ACC112 (cell line): ENCODE data around the gene METTL26.
"Not testable (repeated sequence)": the region's sequence is repeated elsewhere in the genome, so short reads cannot be mapped to it uniquely, and the experiment has no call there.

ENCODE experiments used
- H2AFZ ChIP-seq: fragments of 200-600 bp; sonication (generic); one replicate; pipeline ENCODE4 v1.6.0; 2017; ENCODE audit warnings: antibody characterized with exemption, low read length; ENCODE audit not compliant: unreplicated experiment
- H3K27ac ChIP-seq: fragments of 200-600 bp; sonication (generic); 2 replicates; pipeline ENCODE4 v1.5.1; 2014; ENCODE audit warnings: low read depth, mild to moderate bottlenecking, antibody characterized with exemption, low read length, moderate library complexity
- H3K27me3 ChIP-seq: fragments of 200-600 bp; sonication (generic); 2 replicates; pipeline ENCODE4 v1.6.1; 2014; ENCODE audit warnings: mild to moderate bottlenecking, antibody characterized with exemption, low read length, moderate library complexity, mixed read lengths; ENCODE audit not compliant: insufficient read depth
- H3K36me3 ChIP-seq: fragments of 200-600 bp; sonication (generic); 2 replicates; pipeline ENCODE4 v1.6.1; 2016; ENCODE audit warnings: mild to moderate bottlenecking, antibody characterized with exemption, low read length, moderate library complexity, mixed read lengths; ENCODE audit not compliant: insufficient read depth
- H3K4me1 ChIP-seq: fragments of 200-600 bp; sonication (generic); one replicate; pipeline ENCODE4 v1.6.1; 2016; ENCODE audit warnings: low read length, mixed read lengths; ENCODE audit not compliant: insufficient read depth, unreplicated experiment, control insufficient read depth
- H3K4me3 ChIP-seq: fragments of 200-600 bp; sonication (generic); 2 replicates; pipeline ENCODE4 v1.5.1; 2014; ENCODE audit warnings: mild to moderate bottlenecking, low read depth, low read length
- H3K79me2 ChIP-seq: fragments of 200-600 bp; sonication (generic); one replicate; pipeline ENCODE4 v1.6.0; 2016; ENCODE audit warnings: low read length; ENCODE audit not compliant: control insufficient read depth, unreplicated experiment, insufficient read depth

The METTL26 gene

DNA sequence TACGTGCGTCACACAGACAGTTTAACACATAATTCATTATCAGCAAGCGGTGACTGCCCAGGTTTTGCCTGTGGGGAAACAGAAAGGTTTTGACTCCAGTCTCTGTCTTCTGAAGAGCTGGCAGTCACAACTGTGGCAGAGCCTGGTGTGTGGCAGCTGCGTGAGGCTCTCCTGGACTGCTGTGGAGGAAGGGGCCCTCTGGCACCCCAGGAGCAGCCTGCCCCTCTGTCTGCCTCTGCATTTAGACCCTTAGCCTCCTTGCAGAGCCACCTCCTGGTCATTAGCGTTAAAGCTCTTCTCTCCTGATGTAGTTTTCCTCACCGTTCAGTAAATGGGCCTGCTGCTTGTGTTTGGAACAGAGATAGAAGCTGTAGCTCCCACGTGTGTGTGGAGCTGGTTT is 35.3 kb downstream of the METTL26 start:
- H3K27ac ChIP-seq, result no peak overlapping the region
- no peak overlapping the region for H3K4me3 ChIP-seq
- H2AFZ ChIP-seq, result no peak overlapping the region
- H3K27me3 ChIP-seq, result no peaks in the 10 kb centered on the region
- peaks cover 7% of the 10 kb centered on the region; the same call in 1 of the 2 replicates for H3K36me3 ChIP-seq
- peaks cover 5% of the 10 kb centered on the region for H3K79me2 ChIP-seq
- no peaks in the 10 kb centered on the region for H3K4me1 ChIP-seq

GRCh38 chr16:598823-599739 is 37.0 kb downstream of the METTL26 start:
- Histone ChIP-seq H3K27me3 (no peaks in the 10 kb centered on the region), H3K4me1 (no peaks in the 10 kb centered on the region), H3K4me3 (no peak overlapping the region), H3K27ac (no peak overlapping the region), H3K79me2 (peaks cover 7% of the 10 kb centered on the region), H3K36me3 (peaks cover 7% of the 10 kb centered on the region; the same call in 1 of the 2 replicates), H2AFZ (no peak overlapping the region)

- not testable (repeated sequence) for H3K4me3 ChIP-seq, H3K4me1 ChIP-seq, H3K27me3 ChIP-seq, H3K36me3 ChIP-seq, H3K27ac ChIP-seq, H2AFZ ChIP-seq
- peaks cover 17% of the 10 kb centered on the region for H3K79me2 ChIP-seq
These were observed 38.5 kb downstream of the METTL26 start for GRCh38 chr16:597655-598054.

DNA sequence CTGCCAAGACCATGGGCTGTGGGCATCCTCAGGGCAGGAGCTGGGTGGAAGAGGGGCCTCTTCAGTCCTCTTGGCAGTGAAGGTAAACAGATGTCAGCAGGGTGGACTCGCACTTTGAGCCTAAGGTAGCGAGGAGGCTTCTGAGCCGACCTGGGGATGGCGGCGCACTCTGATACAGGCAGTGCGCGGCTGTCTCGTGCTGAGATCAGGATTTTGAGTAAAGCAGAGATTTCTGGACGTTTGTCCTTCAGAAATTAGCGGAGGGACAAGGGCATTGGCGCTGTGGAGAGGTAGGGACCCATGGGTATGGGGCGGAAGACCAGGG is 39.4 kb downstream of the METTL26 start:
- no peak overlapping the region for H3K27ac ChIP-seq
- H3K4me3 ChIP-seq, result no peak overlapping the region
- peaks cover 7% of the 10 kb centered on the region; the same call in 1 of the 2 replicates for H3K36me3 ChIP-seq
- H3K27me3 ChIP-seq, result no peaks in the 10 kb centered on the region
- no peak overlapping the region for H2AFZ ChIP-seq
- H3K4me1 ChIP-seq, result no peaks in the 10 kb centered on the region
- peaks cover 24% of the 10 kb centered on the region for H3K79me2 ChIP-seq

DNA sequence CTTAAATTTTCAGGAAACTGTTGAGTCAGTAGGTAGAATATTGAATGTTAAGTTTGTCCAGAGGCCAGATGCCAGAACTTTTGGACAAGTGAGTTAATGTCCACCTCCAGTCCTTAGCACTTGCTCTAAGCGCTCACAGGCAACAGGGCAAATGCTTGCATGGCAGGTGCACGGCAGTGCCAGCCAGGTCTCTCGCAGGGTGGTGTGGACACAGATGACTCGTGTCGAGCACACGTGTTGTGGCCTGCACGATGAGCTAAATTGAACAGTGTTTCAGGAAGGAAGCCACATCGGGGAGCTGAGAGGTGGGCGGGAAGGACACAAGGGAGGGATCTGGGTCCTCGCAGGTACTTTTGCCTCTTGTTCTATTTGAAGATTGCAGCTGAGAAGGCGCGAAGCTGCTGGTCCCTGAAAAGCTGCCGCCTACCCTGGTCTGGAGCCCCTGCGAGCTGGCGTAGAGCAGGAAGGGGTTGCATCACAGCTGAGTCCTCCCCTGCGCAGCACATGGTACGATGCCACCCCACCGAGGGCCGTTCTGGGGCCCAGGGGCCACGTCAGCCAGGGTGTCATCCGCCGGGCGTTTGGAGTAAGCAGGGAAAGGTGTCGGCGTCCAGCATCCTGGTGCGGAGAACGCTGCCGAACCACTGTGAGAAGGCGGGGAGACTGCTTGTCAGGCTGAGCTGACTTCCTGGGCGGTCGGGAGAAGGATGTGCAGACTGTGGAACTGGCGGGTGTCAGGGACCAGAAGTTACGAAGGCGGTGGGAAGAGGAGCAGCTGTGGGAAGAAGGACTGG is 40.0 kb downstream of the METTL26 start:
- peaks cover 26% of the 10 kb centered on the region for H3K79me2 ChIP-seq
- H3K27ac ChIP-seq, result no peak overlapping the region
- H3K36me3 ChIP-seq, result peaks cover 7% of the 10 kb centered on the region; the same call in 1 of the 2 replicates
- H3K4me1 ChIP-seq, result peaks cover 2% of the 10 kb centered on the region
- H2AFZ ChIP-seq, result no peak overlapping the region
- no peak overlapping the region for H3K4me3 ChIP-seq
- no peaks in the 10 kb centered on the region for H3K27me3 ChIP-seq

DNA sequence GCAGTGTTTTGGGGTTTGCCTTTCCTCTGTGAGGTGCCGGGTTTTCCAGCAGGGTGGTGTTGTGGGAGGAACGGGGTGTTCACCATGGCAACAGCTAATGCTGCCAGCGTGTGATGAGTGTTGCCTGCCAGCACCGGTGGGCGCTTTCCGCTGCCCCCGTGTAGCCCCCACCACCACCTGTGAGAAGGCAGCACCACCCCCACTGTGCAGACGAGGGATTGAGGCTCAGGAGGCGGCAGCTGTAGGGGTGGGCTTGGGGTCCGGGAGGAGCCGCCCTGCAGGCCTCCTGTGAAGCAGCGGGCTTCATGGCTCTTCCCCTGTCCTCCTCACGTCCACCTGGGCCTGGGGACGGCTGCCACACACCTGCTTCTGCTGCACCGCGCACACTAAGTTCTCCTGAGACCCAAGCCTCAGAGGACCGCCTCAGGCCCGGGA is 41.0 kb downstream of the METTL26 start:
- H3K79me2 ChIP-seq, result peaks cover 34% of the 10 kb centered on the region
- no peak overlapping the region for H3K27ac ChIP-seq
- H3K27me3 ChIP-seq, result no peaks in the 10 kb centered on the region
- peaks cover 8% of the 10 kb centered on the region for H3K4me1 ChIP-seq
- H3K36me3 ChIP-seq, result peaks cover 7% of the 10 kb centered on the region; the same call in 1 of the 2 replicates
- H2AFZ ChIP-seq, result no peak overlapping the region
- H3K4me3 ChIP-seq, result no peak overlapping the region

DNA sequence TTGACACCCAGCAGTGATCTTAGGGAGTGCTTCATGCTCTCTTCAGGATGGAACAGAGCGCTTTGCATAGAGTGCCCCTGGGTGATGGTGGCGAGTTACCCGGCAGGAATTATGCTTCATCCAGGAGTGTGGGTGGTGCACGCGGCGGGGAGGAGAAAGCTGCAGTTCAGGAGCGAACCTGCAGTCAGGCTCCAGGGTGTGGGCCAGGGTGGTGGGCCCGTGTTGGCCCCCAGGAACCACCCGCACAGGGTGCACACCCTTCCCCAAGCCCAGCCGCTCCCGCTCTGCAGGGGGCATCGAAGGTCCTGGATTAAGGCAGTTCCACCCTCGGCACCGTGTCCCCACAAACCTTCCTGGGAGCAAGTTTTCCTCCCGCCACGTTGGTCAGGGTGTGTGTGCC is 42.3 kb downstream of the METTL26 start:
- Histone ChIP-seq H3K27me3 (no peaks in the 10 kb centered on the region), H3K4me3 (no peak overlapping the region), H3K27ac (no peak overlapping the region), H3K79me2 (peaks cover 34% of the 10 kb centered on the region), H3K4me1 (peaks cover 8% of the 10 kb centered on the region), H3K36me3 (0 out of 2 replicates have a peak, but pooled peaks cover 2% of the 10 kb centered on the region), H2AFZ (no peak overlapping the region)

DNA sequence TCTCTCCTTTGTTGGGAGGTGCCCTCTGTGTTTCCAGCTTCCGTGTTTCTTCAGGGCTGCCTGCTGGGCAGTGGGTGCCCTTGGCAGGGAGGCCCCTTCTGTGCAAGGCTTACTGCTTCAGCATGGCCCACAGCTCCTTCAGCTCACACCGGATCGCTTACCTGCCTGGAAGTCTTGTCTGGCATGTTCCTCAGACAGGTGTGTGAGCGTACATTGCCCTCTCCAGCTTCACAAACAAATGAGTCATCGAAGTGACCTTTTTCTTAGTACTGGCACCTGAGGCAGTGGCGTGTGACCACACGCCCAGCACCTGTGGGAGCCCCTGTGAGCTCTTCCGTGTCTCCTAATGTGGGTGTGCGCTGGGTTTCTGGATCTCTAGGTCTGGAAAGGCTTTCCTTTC is 42.7 kb downstream of the METTL26 start:
- H3K27me3 ChIP-seq, result no peaks in the 10 kb centered on the region
- H3K27ac ChIP-seq, result no peak overlapping the region
- peaks cover 35% of the 10 kb centered on the region for H3K79me2 ChIP-seq
- peaks cover 8% of the 10 kb centered on the region for H3K4me1 ChIP-seq
- H2AFZ ChIP-seq, result no peak overlapping the region
- no peak overlapping the region for H3K4me3 ChIP-seq
- 0 out of 2 replicates have a peak, but pooled peaks cover 2% of the 10 kb centered on the region for H3K36me3 ChIP-seq

- Histone ChIP-seq H3K27ac (no peak overlapping the region), H3K27me3 (no peaks in the 10 kb centered on the region), H3K36me3 (0 out of 2 replicates have a peak, but pooled peaks cover 2% of the 10 kb centered on the region), H3K4me3 (no peak overlapping the region), H3K79me2 (peaks cover 42% of the 10 kb centered on the region), H2AFZ (no peak overlapping the region), H3K4me1 (peaks cover 8% of the 10 kb centered on the region)
These were observed 43.4 kb downstream of the METTL26 start for GRCh38 chr16:592518-593306.

DNA sequence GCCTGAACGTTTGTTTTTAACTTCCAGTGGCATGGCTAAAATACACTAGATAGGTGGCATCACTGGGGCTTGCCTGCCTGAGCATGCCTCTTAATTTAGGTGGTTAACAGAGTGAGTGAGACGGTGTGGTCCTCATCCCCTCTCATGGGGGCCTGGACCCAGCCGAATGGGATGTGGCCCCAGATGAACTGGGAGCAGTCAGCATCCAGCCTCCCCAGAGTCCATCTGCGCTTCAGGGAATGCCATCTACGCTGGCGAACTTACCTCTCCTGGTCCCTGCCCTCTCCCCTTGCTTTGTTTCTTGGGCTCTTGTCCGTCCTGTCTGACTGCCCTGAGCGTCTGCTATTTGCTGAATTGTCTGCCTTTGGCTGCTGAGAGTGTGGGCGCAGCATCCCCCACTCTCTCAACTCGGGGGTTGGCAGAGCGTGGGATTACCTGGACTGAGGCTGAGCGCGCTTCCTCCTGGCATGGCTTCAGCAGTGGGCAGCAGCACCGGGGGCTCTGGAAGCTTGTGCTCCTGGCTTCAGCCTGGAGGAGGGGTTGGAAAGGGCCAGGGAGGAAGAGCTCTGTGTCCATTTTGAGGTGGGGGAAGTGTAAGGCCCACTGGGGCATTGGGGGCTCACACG is 44.1 kb downstream of the METTL26 start:
- peaks cover 8% of the 10 kb centered on the region for H3K4me1 ChIP-seq
- H3K79me2 ChIP-seq, result peaks cover 43% of the 10 kb centered on the region
- H2AFZ ChIP-seq, result no peak overlapping the region
- H3K36me3 ChIP-seq, result 0 out of 2 replicates have a peak, but pooled peaks cover 2% of the 10 kb centered on the region
- no peak overlapping the region for H3K4me3 ChIP-seq
- no peaks in the 10 kb centered on the region for H3K27me3 ChIP-seq
- no peak overlapping the region for H3K27ac ChIP-seq
